Left forelimb (tissue), 1 donor: ENCODE data around the gene L3HYPDH.

Experiments used
- DNase-seq: peaks from one replicate; pipeline ENCODE4 v3.0.0-alpha.2; 2018; ENCODE audit warnings: low spot score

Gene L3HYPDH

DNA sequence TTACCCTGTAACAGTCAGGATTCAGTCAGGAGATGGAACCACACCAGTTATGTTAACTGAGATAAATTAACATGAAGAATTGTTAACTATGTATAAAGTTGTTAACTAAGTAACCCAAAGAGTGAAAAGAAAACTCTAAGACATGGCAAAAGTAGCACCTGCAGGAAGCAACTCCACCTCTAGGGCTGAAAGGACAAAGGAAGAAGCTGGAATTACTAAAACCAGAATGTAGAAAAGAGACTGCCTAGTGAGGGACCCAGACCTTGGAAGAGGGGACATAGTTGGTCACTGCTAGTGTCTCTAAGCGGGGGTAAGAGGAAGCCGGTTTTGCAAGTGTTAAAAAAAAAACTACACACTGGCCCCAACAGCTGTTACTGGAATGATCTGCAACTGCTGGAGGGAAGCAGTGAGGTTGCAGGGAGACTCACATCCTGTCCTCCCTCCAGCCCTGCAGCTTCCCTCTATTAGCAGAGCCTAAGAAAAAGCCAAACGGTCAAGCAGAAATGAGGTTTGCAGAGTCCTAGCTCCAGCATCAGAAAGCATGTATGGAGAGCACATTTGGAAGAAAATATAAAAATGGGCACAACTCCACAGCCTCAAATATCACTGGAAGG, 58.8 kb downstream of the L3HYPDH start:
- no peak for DNase-seq

DNA sequence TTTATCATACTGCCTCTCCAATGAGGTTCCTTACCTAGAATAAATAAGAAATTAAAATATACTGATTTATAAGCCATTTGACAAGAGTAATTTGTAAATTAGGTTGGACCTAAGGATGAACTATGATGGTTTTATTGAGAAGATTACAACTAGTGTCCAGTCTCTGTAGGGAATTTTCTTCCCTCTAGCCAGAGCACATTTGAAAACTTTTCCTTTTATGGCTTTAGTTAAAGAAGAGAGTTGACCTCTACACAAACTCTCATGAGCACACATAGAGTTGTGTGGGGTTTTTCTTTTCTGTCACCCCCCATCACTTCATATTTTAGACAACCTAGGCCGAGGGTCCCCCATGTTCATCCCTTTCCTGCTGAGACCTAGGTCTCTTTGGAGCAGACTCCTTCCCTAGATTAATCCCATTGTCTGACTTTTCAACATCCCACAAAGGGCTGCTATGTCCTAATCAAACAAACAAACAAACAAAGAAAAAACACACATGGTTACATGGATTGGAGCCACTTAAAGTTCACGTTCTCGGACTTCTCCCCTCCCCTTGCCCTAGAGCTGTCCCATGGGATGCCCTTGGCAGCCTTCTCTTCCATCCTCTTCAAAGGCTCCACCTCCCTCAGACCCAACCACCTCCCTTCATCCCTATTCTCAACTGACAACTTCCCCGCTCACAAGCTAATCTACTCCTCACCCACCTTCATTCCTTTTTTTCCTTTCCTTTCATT, 59.7 kb downstream of the L3HYPDH start:
- no peak for DNase-seq
